Stimulated activated CD8-positive, alpha-beta memory T cell treated with anti-CD3 and anti-CD28 coated beads, Interleukin-7, amount 100 ng/mL, for 1 hour (primary cell): ENCODE data around the gene CCND2.
"Not testable (repeated sequence)": the region's sequence is repeated elsewhere in the genome, so short reads cannot be mapped to it uniquely, and the experiment has no call there.

ENCODE experiments used
- DNase-seq, 2 donors: peaks; one replicate each; pipeline ENCODE4 v3.0.0-alpha.2; 2020; ENCODE audit warnings: low read depth in 2 of 2

Gene CCND2

GRCh38 chr12:4273652-4274395, at the start of gene CCND2:
CCND2 (plus strand) TSS chr12:4273762; CDS start chr12:4274041, 279 bp downstream.
- peak in 1 of 2 donors; percentile 54 for DNase-seq

- no peak for DNase-seq
These were observed 49.2 kb upstream of the CCND2 start for GRCh38 chr12:4224206-4224889.

- no peak for DNase-seq
These were observed 48.0 kb upstream of the CCND2 start for GRCh38 chr12:4225571-4225970.

- DNase-seq: no peak
These were observed 46.5 kb upstream of the CCND2 start for GRCh38 chr12:4227046-4227445.

- DNase-seq: no peak
These were observed 45.4 kb upstream of the CCND2 start for GRCh38 chr12:4228122-4228580.

- DNase-seq: no peak
These were observed 43.0 kb upstream of the CCND2 start for GRCh38 chr12:4230526-4230925.

- no peak for DNase-seq
These were observed 35.0 kb upstream of the CCND2 start for GRCh38 chr12:4238577-4238976.

GRCh38 chr12:4239746-4240145, 33.8 kb upstream of the CCND2 start:
- no peak for DNase-seq

GRCh38 chr12:4240161-4240783, 33.3 kb upstream of the CCND2 start:
- no peak for DNase-seq

- no peak for DNase-seq
These were observed 32.6 kb upstream of the CCND2 start for GRCh38 chr12:4240981-4241380.

- no peak for DNase-seq
These were observed 32.0 kb upstream of the CCND2 start for GRCh38 chr12:4241592-4241991.

- DNase-seq: no peak
These were observed 31.0 kb upstream of the CCND2 start for GRCh38 chr12:4242595-4242994.

GRCh38 chr12:4243091-4243490, 30.5 kb upstream of the CCND2 start:
- no peak for DNase-seq

GRCh38 chr12:4243491-4244100, 30.0 kb upstream of the CCND2 start:
- DNase-seq: not testable (repeated sequence)

- no peak for DNase-seq
These were observed 28.7 kb upstream of the CCND2 start for GRCh38 chr12:4244868-4245267.

GRCh38 chr12:4245446-4245845, 28.1 kb upstream of the CCND2 start:
- DNase-seq: no peak

- DNase-seq: no peak
These were observed 27.4 kb upstream of the CCND2 start for GRCh38 chr12:4246116-4246515.

- DNase-seq: no peak
These were observed 22.9 kb upstream of the CCND2 start for GRCh38 chr12:4250691-4251090.

- DNase-seq: no peak
These were observed 22.2 kb upstream of the CCND2 start for GRCh38 chr12:4251216-4251891.

- no peak for DNase-seq
These were observed 21.6 kb upstream of the CCND2 start for GRCh38 chr12:4251967-4252366.

GRCh38 chr12:4252601-4253000, 21.0 kb upstream of the CCND2 start:
- no peak for DNase-seq
